Measurements from ENCODE around the gene XXYLT1.
"Not testable (repeated sequence)": the region's sequence is repeated elsewhere in the genome, so short reads cannot be mapped to it uniquely, and the experiment has no call there.

XXYLT1 gene, protein sequence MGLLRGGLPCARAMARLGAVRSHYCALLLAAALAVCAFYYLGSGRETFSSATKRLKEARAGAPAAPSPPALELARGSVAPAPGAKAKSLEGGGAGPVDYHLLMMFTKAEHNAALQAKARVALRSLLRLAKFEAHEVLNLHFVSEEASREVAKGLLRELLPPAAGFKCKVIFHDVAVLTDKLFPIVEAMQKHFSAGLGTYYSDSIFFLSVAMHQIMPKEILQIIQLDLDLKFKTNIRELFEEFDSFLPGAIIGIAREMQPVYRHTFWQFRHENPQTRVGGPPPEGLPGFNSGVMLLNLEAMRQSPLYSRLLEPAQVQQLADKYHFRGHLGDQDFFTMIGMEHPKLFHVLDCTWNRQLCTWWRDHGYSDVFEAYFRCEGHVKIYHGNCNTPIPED

DNA sequence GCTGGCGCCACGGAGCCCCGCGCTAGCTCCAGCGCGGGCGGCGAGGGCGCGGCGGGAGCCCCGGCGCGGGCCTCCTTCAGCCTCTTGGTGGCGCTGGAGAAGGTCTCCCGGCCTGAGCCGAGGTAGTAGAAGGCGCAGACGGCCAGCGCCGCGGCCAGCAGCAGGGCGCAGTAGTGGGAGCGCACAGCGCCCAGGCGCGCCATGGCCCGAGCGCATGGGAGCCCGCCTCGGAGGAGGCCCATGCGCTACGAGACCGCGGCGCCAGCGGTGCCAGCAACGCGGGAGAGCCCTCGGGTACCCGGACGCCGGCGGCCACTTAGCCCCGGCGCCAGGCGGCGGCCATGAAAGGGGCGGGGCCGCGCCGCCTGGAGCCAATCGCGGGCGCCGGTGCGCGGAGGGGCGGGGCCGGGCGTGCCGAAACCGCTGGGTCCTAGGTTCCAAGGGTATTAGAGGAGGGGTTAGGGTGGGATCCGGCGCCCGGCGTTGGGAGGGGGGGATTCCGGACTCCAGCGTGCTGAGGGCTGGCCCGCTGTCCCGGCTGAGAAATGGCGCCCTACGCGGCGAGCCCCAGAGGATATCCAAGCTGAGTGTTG lies at the start of gene XXYLT1:
TSS of gene XXYLT1 (minus strand) at position 343 of the 593 bp plus-strand sequence. CDS start at position 242, 101 bp downstream.
- DNase-seq = peak; percentile 94

DNA sequence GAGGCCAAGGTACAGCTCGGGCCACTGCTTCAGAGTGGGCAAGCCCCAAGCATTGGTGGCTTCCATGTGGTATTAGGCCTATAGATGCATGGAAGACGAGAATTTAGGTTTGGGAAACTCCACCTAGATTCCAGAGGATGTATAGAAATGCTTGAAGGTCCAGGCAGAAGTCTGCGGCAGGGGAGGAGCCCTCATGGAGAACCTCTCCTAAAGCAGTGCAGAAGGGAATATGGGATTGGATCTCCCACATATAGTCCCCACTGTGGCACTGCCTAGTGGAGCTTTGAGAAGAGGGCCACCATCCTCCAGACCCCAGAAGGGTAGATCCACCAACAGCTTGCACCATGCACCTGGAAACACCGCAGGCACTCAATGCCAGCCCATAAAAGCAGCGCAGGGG lies 48.1 kb upstream of the XXYLT1 start:
- DNase-seq = no peak

DNA sequence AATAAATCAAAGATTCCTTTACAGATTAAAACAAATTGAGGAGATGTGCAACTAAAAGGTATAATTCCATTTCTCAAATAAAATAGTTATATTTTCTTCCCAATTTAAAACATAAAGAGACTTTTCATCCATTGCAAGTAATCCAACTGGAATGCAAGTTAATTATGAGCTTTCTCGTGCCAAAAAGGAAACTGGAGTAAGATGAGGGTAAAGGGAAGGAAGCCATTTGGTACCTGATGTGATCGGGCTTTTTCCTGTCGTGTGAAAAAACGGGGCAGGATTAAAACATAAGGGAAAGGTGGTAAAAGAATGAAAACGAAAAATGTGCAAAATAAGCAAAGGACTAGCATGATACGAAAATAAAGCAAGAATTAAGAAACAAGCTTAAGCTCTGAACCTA lies 41.8 kb upstream of the XXYLT1 start:
- no peak for DNase-seq

DNA sequence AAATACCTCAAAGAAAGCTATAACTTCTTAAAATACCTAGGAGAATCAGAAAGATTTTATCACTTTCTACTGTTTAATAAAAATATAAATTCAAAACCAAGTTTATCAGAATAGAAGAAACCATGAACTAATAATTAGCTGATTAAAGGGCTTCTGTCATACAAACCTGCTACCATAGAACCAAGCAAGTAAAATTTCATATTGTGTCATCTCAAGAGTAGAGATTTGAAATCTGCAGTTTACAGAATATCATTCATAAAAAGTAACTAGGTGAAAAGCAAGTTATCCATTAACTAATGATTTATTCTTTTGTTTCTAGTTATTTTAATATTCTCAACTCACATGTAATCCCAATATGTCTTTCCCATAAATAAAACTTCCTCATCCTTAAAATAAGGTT lies 36.8 kb upstream of the XXYLT1 start:
- no peak for DNase-seq

DNA sequence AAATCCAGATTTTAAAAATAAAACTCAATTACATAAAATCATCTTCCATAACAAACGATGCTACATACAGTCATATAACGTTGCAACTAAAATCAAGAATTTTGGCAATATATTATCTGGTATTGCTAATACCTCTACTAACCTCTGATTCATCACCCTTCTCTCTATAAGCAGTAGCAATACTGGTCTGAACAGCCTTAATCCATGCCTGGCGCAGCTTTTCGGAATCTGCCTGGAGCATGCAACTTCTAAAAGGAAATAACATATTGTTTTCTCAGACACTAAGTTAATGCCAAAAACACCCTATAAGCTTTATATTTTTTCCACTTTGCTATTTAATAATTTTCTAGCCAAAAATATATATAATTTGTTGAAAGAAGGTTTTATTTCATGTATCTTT lies 35.4 kb upstream of the XXYLT1 start:
- peak; percentile 36 for DNase-seq

DNA sequence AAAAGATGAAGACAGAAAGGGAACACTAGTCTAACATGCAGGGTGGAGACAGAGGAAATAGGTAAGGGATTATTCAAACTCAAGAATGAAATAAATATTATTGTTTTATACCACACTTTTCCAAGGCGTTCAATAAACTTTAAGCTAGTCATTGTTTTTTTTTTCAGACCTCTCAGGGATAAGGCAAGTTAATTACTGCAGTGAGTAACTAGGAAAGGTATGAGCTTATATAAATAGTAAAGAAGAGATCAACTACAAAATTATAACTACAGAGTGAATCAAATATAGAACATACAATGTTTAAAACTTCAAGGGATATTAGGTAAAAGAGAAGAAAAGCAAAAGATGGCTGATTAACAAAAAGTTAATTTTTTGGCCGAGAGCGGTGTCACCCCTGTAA lies 31.5 kb upstream of the XXYLT1 start:
- DNase-seq = no peak

DNA sequence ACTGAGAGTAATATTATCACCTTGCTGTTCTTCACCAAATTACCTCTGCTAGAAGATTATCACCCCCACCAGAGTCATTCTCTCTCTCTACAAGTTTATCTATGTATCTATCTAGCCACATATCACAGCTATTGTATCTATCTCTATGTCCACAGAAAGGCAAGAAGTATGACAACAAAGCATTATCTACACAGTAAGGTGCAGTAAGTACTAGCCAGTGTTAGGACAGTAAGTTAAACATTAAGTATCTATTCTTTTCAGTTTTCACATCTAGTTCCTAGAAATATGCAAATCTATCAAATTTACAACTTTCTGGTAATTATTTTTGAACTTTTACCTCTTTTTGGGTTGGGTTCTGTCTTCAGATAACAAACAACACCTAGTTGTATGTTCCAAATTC lies 26.5 kb upstream of the XXYLT1 start:
- no peak for DNase-seq

DNA sequence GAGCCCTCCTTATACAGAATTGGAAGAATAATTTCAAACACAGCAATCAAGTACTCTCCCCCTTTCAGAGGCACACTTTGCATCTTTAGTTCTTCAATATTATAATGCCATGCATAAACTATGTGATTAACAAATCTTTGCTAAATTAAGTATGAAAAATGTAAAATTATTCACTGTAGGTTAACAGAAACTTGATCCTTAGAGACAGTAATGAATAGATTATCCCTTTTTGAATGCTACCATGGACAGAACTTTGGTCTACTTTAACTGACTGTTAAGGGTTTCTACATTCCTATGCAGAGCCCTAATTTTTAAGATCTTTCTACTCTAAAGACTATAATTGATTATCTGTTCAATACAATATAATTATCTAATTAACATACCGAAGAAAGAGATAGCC lies 25.7 kb upstream of the XXYLT1 start:
- no peak for DNase-seq

DNA sequence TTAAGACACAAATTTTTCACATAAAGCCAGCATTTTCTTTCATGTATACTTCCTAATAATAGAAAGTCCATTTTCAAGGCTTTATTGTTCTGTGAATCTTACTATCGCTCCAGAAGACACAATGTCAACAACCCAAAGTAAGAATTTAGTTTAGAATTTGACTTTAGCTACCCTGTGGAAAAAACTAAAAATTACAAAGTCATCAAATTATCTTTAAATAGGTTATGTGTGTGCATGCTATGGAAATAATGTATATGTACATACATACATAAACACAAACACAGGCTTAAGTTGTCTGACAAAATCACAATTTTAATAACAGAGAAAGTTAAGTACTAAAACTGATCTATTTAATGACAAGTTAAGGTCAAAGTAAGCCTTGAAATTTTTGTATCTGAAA lies 20.2 kb upstream of the XXYLT1 start:
- no peak for DNase-seq

DNA sequence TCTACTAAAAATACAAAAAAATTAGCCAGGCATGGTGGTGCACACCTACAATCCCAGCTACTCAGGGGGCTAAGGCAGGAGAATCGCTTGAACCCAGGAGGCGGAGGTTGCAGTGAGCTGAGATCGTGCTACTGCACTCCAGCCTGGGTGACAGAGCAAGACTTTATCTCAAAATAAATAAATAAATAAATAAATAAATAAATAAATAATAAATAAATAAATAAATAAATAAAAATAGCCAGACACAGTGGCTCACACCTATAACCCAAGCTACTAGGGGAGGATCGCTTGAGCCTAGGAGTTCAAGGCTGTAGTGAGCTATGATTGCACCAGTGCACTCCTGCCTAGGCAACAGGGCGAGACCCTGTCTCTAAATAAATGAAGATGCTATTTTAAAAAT lies 19.7 kb upstream of the XXYLT1 start:
- DNase-seq = not testable (repeated sequence)

DNA sequence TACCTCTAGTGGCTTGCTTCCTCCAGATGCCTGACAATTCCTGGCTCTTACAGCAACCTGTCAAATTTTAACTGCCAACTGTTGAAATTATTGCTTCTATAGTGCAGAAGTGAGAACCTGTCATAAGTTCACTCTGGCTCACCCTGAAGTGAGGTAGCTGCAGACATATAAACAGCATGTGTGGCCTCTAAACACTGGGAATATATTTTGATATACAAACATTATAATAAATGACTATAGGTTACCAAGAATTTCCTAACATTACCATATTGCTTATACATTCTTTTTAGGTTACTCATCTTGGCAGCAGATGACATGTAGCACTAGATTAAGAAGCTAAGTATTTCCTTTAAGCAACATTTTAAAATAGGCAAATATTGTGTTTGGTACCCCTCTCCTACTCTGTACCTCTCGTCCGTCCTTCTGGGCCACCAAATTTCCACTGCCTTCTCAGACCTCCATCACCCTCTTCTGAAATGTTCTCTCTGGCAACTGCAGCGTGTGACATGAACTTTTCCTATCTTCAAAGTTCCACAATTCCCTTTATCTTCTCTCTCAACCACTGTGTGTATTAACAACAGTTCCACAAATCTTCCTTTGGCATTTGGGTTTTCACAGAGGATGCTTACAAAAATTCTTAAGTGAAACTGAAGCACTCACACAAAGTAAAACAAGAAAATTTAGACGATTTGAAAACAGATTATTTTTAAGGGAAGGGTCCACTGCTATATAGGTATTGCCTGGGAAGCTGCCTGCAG lies 15.3 kb upstream of the XXYLT1 start:
- no peak for DNase-seq

DNA sequence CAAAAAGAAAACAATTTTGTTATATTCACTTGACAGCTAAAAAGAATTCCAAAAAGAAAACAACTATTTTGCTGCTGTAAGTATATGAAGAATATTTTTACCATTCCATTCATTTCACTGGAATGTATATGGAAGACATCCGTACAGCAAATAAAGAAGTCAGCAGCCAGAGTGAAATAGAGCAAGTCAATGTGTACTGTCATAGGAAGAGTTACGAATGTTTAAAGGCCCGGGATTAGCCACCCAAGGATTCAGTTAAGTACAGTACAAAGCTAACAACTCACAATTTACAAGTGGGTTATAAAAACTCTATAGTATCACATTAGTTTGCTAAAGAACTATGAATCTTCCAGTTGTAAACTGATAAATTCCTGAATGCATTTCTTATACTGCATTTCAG lies 14.4 kb upstream of the XXYLT1 start:
- no peak for DNase-seq

DNA sequence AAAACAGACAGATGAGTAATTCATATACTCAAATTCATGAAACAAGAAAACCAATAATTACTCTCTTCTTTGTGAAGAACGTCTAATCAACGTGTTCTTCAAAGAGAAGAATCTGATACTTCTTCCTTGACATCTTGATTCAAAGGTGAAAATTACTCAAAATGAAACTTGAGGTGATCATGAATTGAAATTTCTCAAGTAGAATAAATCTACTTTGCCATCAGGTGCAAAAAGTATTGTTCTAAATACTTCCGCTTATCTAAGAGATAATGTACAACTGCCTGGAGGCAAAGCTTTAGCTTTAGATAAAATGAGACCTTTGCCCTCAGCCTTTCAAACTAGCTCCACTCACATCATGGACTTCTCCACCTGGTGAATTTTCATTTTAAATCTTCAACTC lies 13.9 kb upstream of the XXYLT1 start:
- no peak for DNase-seq

DNA sequence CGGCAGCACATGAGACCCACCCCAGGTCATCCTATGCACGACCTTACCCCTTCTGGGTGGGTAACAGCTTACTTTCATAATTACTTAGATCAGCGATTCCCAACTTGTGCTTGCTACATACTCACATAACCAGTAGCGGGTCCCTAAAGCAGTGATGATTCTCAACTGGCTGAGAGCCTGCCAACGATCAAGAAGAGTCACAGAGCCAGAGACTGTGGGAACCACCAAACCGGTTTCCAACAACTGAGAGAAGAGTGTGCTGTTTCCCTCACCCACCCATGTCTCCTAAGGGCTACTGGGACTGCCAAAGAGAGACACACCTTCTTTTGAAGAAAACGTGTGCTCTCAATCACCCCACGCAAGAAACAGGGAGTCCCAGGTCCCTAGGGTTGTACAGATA lies 12.0 kb upstream of the XXYLT1 start:
- DNase-seq = no peak

DNA sequence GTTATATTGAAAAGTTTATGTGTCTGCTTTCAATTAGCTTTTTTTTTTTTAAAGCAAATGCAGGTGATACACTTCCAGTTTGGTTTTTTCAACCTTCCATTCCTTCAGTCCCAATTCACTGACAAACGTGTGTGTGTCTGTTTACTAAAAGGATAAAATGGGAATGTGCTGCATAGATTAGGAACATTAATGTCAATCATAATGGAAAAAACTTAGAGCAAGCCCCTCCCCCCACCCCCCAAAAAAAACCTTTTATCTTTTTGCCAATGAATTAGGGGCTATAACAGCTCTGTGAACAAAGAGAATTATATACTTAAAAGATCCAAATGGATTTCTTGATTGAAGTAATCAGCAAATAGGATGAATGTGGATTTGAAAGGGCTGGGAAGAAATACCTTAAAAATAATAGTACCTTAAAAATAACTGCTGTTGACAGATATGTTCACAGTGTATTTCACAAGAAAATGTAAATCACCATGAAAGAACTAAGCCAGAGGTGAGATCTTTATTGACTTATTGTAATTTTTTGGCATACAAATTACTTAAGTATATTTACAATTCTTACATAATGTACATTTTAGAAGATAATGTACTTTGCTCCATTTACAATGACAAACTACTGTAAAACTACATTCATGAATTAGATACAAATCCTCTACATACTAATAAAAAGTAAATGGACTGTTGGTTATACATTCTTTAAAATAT lies 3.5 kb upstream of the XXYLT1 start:
- DNase-seq = no peak

DNA sequence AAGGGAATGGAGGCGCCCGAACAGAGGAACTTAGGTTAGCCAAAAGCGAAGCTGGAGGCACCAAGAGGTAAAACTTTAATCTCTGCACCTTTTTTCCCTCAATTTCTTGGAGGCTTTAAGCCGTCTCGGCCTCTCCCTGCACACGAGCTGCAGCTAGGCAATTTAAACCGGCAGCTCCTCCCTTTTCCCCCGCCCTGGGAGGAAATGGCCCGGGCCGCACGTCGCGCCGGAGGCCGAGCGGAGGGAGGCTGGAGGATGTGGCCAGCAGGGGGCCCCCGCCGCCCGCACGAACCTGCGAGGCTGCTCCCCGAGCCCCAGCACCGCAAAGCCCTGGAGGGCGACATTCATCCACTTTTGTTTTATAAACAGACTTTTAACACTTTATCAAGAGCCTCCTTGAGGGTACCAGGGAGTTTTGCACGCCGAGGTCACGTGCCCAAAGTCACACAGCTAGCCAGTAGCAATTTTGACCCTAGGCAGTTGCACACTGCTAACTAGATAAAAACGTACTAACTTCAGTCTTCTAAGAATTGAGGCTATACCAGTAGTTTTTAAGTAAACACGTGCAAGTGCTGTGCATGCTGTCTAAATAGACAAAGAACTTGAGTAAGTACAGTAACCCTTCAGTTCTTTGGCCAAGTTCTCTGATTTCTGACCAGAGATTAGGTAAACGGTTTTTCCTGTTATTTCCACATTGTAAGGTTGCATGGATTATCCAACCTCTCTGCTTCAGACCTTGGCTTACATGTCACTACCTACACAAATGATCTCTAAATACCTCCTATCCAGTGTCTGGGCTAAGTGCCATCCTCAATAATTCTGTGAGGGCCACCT lies 668 bp upstream of the XXYLT1 start:
- DNase-seq = peak; percentile 93

DNA sequence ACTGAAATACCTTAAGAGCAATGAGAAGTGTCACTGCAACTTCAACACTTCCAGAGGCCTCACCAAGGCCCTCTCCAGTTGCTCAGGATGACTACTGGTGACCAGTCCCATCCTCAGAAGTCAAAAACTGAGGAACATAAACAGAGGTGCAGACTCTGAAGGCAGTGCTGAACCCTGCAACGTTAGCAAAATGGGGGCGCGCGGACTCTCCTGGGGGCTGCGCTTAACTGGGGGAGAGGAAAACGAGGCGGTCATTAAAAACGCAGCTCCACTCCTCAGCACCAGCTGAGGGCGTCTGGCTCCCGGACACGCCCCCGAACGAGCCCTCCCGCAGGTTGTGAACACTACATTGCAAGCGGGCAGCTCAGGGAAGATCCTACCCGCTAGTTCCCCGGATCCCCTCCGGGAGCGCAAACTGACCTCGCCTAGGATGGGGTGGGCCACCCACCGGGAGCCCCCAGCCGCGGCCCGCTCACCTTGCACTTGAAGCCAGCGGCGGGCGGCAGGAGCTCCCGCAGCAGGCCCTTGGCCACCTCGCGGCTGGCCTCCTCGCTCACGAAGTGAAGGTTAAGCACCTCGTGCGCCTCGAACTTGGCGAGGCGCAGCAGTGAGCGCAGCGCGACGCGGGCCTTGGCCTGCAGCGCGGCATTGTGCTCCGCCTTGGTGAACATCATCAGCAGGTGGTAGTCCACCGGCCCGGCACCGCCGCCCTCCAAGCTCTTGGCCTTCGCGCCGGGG lies 711 bp downstream of the XXYLT1 start:
- DNase-seq = no peak

DNA sequence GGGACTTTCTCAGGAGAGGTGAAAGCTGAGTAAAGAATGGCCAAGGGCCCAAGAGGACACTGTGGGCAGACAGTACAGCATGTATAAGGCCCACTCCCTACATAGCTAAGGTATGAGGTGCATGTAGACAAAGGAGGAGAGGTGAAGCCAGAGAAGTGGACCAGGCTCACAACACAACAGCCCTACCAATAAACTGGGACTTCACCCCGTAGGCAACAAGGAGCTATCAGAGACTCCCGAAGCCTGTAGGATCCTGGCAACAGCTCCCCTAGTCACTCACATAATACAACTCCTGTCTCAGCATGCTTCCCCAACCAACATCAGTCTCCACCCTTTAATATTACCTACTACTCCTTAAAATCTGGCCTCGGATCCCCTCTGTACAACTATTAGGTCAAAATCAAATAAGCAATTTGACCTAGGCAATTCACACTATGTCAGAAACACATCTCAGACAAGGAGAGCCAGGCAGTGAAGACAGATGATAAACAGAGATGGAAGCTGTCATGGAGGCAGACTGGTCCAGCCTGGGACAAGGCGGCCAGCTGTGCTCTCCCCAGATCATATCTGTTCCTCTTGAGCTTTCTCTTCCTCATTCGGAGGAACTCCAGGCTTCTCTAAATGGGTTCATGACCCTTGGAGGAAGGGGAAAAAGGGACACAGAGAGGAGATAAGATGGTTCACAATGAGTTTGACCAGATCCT lies 1.4 kb downstream of the XXYLT1 start:
- DNase-seq = no peak

DNA sequence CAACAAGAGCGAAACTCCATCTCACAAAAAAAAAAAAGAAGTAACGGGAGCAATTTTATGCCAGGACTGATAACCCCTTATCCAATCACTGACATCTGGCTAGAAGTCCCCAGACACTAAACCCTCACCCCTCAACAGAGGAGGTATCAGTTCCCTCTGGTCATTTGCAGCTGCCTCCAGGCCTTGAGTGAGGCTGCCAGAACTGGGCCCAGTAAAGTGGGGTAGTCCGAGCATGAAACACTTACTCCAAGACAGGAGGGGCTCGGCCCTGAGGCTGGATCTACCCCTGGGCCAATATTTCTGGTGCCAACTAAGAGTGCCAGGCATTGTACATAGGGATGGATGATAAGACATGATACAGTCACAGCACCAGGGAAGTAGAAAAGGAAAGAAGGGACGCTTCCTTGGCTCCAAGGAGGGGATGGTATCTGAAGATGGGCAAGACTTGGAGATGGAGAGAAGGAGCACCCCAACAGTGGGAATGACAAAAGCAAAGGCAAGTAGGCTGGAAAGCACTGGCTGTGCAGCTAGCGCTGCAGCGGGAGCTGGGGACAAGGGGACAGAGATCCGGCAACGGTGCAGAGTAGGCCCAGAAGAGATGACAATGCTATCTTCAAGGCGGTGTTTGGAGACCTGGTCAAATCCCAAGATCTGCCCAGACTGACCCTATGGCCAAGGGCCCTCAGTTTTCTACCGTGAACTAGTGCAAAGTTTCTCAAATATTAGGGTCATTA lies 2.2 kb downstream of the XXYLT1 start:
- DNase-seq = no peak

DNA sequence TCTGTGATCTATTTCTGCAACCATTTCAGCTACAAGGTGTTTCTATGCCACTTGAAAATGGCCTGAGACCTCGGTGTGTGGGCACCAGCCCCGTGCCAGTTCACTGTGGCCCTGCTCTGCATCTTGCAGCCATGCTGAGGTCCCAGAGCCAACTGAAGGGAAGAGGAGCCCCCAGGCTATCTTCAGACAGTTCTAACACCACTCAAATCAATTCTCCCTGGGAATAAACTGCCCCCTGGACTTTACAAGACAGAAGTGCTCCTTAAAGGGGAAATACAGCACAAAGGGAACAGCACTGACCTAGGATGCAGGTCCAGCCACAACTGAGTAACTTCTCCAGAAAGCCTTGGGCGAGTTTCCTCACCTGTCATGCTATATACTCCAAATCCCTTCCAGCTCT lies 3.9 kb downstream of the XXYLT1 start:
- no peak for DNase-seq
